HG03442 (cell line): ENCODE data around the gene PILRA.
"Not testable (repeated sequence)": the region's sequence is repeated elsewhere in the genome, so short reads cannot be mapped to it uniquely, and the experiment has no call there.

Experiments used
- ATAC-seq: cut with Tn5 transposase; IDR thresholded peaks from one replicate; pipeline ENCODE4 v1.9.1; 2021; ENCODE audit warnings: mild to moderate bottlenecking, moderate library complexity; ENCODE audit not compliant: unreplicated experiment

PILRA gene

GRCh38 chr7:100357131-100357561 lies 16.1 kb upstream of the PILRA start:
- ATAC-seq = no peak

GRCh38 chr7:100358027-100358856 lies 15.0 kb upstream of the PILRA start, which contains the start of gene PILRB:
Gene PILRB (plus strand): TSS chr7:100358117. CDS start chr7:100358303, 186 bp downstream.
- no peak for ATAC-seq

GRCh38 chr7:100358857-100359212 lies 14.5 kb upstream of the PILRA start:
- no peak for ATAC-seq

- no peak for ATAC-seq
Observed at GRCh38 chr7:100360135-100360854, 13.0 kb upstream of the PILRA start.

- no peak for ATAC-seq
Observed at GRCh38 chr7:100363098-100363497, 10.2 kb upstream of the PILRA start.

- not testable (repeated sequence) for ATAC-seq
Observed at GRCh38 chr7:100363797-100364196, 9.5 kb upstream of the PILRA start.

GRCh38 chr7:100364480-100364879 lies 8.8 kb upstream of the PILRA start:
- no peak for ATAC-seq

GRCh38 chr7:100365998-100366367 lies 7.3 kb upstream of the PILRA start:
- ATAC-seq = not testable (repeated sequence)

- ATAC-seq = no peak
Observed at GRCh38 chr7:100366411-100367250, 6.7 kb upstream of the PILRA start.

GRCh38 chr7:100367251-100367620 lies 6.1 kb upstream of the PILRA start:
- no peak for ATAC-seq

GRCh38 chr7:100367676-100368613 lies 5.3 kb upstream of the PILRA start:
- no peak for ATAC-seq

GRCh38 chr7:100369105-100369504 lies 4.2 kb upstream of the PILRA start:
- peak; percentile 67 for ATAC-seq

- ATAC-seq = no peak
Observed at GRCh38 chr7:100370303-100370702, 3.0 kb upstream of the PILRA start.

GRCh38 chr7:100370746-100371145 lies 2.5 kb upstream of the PILRA start:
- no peak for ATAC-seq

GRCh38 chr7:100371561-100372171 lies 1.6 kb upstream of the PILRA start:
- ATAC-seq = no peak

GRCh38 chr7:100372256-100372655 lies 1.0 kb upstream of the PILRA start:
- ATAC-seq = no peak

- ATAC-seq = no peak
Observed at GRCh38 chr7:100372694-100373093, 593 bp upstream of the PILRA start.

- ATAC-seq = not testable (repeated sequence)
Observed at GRCh38 chr7:100373870-100374598, 747 bp downstream of the PILRA start.

GRCh38 chr7:100374601-100375000 lies 1.3 kb downstream of the PILRA start:
- ATAC-seq = no peak
